ENCODE results near the gene GALNT10. TPM values are rescaled to one million over a fixed set of nuclear protein-coding genes. Genes with fewer than 3 reads are reported as not detected.

Gene GALNT10
- total and polyA plus RNA-seq, 2 of the 4 experiments (the other 2 are of a cell fraction) = 46.2 to 67.0 TPM

DNA sequence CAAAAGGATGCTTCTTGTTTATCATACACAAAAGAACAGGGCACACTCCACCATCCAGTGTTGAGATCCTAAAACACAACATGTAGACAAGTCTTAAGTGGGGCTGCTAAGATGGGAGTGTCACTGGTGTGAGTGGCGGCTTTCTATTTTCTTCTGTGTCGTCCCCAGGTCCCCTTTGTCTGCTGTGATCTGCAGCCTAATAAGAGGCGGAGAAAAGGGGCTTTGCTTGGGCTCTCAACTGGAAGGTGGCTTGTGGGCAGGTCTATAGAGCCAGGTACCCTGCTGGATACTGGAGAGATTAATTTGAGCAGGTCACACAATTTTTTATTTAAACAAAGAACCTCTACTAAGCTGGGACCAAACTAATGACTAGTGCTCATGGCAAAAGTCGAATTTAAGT lies 129.2 kb downstream of the GALNT10 start:
- Histone ChIP-seq H4K8ac (ENCODE audit: low read depth in 2 of 2, low read length in 2 of 2) (no peak overlapping the region), H4K20me1 (ENCODE audit: insufficient read depth, low read length) (no peaks in the 10 kb centered on the region; the same call in 1 of the 2 replicates), H3K9ac (ENCODE audit: low read depth, low read length) (no peak overlapping the region), H3K9me1 (ENCODE audit: insufficient read depth, low read length) (peaks cover 23% of the 10 kb centered on the region), H3K14ac (replicated peaks; ENCODE audit: low read depth, low read length) (no peak overlapping the region), H3K18ac (ENCODE audit: low read depth, low read length) (no peak overlapping the region), H3K27ac (ENCODE audit: insufficient read depth, low read length) (no peak overlapping the region), H3K4me3 (ENCODE audit: insufficient read depth, low read depth, low read length) (no peak overlapping the region), H4K91ac (ENCODE audit: insufficient read depth, low read depth, low read length) (no peak overlapping the region), H3K36me3 (ENCODE audit: control insufficient read depth, insufficient read depth, low read length) (peaks cover 8% of the 10 kb centered on the region), H3K79me1 (ENCODE audit: low read depth in 1 of 2, low read length in 2 of 2) (peaks cover 10 to 50% of the 10 kb centered on the region in 2 experiments), H3K4me1 (ENCODE audit: control insufficient read depth, insufficient read depth, low read length) (peaks cover 3% of the 10 kb centered on the region; the same call in 1 of the 2 replicates), H2AK9ac (replicated peaks; ENCODE audit: low read depth, low read length, poor library complexity) (no peak overlapping the region), H3K9me3 (ENCODE audit: control insufficient read depth, insufficient read depth, low read length) (no peaks in the 10 kb centered on the region), H3K27me3 (ENCODE audit: control insufficient read depth, insufficient read depth, low read length) (no peaks in the 10 kb centered on the region), H4K5ac (ENCODE audit: low read depth, low read length) (no peak overlapping the region), H2BK120ac (ENCODE audit: low read depth, low read length) (no peak overlapping the region), H2AFZ (replicated peaks; ENCODE audit: low read length, poor library complexity) (no peak overlapping the region), H3K4ac (ENCODE audit: low read depth, low read length) (no peak overlapping the region), H2BK15ac (ENCODE audit: low read depth, low read length) (no peak overlapping the region), H3K56ac (ENCODE audit: extremely low read depth, insufficient read depth, low read length) (no peak overlapping the region), H2BK5ac (ENCODE audit: low read depth, low read length, poor library complexity, severe bottlenecking) (no peak overlapping the region), H3K23ac (ENCODE audit: low read depth, low read length) (no peak overlapping the region), H2BK20ac (ENCODE audit: low read depth, low read length) (no peak overlapping the region), H2AK5ac (ENCODE audit: low read depth, low read length) (no peak overlapping the region), H3K4me2 (ENCODE audit: low read depth, low read length) (no peak overlapping the region)
- BruUV-seq (replicated peaks) = no TSS peak
- no peak for ATAC-seq (ENCODE audit: low read depth)
- POLR2A ChIA-PET (ENCODE audit: unreplicated experiment) = no interaction called here
- DNase-seq = no peak
- TF ChIP-seq, protein P1, sequence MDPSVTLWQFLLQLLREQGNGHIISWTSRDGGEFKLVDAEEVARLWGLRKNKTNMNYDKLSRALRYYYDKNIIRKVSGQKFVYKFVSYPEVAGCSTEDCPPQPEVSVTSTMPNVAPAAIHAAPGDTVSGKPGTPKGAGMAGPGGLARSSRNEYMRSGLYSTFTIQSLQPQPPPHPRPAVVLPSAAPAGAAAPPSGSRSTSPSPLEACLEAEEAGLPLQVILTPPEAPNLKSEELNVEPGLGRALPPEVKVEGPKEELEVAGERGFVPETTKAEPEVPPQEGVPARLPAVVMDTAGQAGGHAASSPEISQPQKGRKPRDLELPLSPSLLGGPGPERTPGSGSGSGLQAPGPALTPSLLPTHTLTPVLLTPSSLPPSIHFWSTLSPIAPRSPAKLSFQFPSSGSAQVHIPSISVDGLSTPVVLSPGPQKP (IDR thresholded peaks at IDR 0.05; ENCODE audit: borderline replicate concordance, low read depth, low read length) = no peak
- TF ChIP-seq, protein P2, sequence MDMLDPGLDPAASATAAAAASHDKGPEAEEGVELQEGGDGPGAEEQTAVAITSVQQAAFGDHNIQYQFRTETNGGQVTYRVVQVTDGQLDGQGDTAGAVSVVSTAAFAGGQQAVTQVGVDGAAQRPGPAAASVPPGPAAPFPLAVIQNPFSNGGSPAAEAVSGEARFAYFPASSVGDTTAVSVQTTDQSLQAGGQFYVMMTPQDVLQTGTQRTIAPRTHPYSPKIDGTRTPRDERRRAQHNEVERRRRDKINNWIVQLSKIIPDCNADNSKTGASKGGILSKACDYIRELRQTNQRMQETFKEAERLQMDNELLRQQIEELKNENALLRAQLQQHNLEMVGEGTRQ (IDR thresholded peaks at IDR 0.05; ENCODE audit: low read depth, low read length) = no peak
- CTCF ChIA-PET = no interaction called here
- dilution Hi-C loops (cut with HindIII; ENCODE audit: low sequenced_read_pairs, unreplicated experiment) (no loop called here), intact Hi-C loops (cut with micrococcal nuclease) (no loop called here), in situ Hi-C loops (cut with MboI; ENCODE audit: low sequenced_read_pairs) (no loop called here)
- 100% methylated on average over 1 of the region's 4 CpGs; no CpG with 5 or more reads in 1 of the 2 experiments for WGBS, 2 experiments (ENCODE audit: extremely low coverage in 2 of 2, insufficient read length in 1 of 2)

Data from IMR-90 (cell line).